GM12873 (cell line): ENCODE data around the gene POU2AF3.

Experiments
- TF ChIP-seq, protein P1 (sequence below): IDR thresholded peaks from 2 replicates; pipeline ENCODE4 v1.5.1; 2012; ENCODE audit warnings: low read depth, mild to moderate bottlenecking, moderate library complexity, low read length, control low read depth; ENCODE audit not compliant: insufficient read depth; ENCODE audit errors: missing control alignments

The POU2AF3 gene

DNA sequence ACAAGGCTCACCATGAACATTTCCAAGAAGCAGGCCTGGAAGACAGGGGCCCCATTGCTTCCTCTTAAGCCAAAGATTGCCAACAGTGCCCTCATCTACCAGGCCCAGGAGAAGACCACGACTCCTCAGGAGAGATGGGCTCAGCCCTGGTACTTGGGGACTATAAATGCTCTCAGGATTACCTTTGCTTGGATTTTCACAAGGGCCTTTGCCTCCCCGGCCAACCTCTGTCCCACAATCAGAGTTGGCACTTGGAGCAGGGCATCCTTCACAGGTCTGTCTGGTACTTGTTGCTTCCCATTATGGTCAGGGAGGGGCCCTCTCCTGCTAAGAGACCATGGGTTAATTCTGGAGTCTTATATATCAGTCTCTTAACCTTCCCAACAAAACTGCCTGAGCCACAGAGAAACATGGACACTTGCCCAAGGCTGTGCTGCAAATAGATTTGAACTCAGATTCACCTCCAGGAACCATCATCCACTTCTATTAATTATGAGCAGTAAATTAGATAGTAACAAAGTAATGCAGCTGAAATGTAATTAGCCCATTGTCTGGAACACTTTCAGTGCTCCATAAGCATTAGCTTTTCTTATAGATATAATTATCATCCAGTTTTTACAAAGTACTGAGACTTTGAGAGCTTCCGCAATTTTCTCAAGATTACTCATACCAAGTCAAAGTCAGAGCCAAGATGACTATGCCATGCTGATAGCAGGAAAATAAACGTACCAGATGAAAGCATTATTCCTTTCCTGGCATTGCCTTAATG is 33.5 kb downstream of the POU2AF3 start:
- TF ChIP-seq, protein P1, sequence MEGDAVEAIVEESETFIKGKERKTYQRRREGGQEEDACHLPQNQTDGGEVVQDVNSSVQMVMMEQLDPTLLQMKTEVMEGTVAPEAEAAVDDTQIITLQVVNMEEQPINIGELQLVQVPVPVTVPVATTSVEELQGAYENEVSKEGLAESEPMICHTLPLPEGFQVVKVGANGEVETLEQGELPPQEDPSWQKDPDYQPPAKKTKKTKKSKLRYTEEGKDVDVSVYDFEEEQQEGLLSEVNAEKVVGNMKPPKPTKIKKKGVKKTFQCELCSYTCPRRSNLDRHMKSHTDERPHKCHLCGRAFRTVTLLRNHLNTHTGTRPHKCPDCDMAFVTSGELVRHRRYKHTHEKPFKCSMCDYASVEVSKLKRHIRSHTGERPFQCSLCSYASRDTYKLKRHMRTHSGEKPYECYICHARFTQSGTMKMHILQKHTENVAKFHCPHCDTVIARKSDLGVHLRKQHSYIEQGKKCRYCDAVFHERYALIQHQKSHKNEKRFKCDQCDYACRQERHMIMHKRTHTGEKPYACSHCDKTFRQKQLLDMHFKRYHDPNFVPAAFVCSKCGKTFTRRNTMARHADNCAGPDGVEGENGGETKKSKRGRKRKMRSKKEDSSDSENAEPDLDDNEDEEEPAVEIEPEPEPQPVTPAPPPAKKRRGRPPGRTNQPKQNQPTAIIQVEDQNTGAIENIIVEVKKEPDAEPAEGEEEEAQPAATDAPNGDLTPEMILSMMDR: no peak

DNA sequence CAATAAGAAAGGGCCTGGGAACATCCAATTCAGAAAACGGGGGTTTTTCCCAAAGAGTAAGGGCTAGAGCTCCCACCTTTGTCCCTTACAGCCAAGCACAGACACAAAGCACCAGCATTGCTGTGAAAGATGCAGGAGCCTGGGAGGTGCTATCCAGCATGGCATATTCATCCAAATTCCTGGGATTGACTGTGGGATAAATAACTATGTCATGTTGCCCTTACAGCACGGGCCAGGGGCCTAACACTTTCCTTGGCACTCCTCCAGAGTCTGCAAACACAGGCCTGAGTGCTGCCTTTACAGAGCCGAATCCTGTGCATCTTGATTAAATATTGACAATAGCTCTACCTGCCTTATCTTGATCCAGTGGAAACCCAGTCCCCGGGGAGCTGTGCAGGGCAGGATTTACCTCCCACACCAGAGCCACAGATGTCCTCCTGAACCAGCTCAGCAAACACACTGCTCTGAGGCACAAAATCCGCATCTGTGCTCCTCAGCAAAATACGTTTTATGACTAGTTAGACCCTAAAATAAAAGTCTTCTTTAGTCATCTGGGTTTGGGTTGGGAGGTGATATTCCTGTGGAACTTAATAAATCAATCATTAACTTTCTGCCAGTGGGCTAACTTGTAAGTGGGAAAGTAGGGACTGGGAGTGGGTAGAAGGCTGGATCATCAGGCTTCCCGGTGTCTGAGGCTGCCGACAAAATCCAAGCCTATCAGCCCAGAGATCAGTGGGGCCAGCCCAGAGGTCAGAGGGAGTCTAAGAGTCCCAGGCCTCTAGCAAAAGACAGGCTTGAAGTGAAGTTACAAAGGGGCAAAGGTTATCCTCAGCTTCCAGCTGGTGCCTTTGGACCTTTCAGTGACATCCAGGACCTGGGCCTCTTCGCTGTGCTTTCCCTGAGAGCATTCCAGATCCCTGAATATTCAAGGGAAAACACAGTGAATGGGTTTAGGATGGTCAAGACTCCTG is 36.5 kb downstream of the POU2AF3 start:
- TF ChIP-seq, protein P1: no peak

DNA sequence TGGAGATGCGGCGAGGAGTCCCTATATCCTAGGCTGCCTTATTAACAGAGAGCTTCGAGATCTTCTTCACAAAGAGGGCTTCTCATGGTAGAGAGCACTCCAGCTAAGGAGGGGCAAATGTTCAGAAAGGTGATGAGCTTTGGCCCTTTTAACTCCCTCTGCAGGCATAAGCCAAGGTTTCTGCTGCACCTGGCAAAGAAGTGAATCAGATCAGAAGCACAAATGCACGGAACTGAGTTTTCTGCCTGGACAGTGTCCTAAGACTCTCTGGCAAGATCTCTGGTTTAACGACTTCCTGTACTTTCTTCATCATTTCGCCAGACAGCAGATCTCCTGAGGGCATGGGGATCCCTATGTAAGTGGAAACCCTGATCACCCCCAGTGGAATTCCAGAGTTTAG is 37.2 kb downstream of the POU2AF3 start:
- TF ChIP-seq, protein P1: no peak

GRCh38 chr11:111336062-111336461 is 37.7 kb downstream of the POU2AF3 start:
- TF ChIP-seq, protein P1: no peak

DNA sequence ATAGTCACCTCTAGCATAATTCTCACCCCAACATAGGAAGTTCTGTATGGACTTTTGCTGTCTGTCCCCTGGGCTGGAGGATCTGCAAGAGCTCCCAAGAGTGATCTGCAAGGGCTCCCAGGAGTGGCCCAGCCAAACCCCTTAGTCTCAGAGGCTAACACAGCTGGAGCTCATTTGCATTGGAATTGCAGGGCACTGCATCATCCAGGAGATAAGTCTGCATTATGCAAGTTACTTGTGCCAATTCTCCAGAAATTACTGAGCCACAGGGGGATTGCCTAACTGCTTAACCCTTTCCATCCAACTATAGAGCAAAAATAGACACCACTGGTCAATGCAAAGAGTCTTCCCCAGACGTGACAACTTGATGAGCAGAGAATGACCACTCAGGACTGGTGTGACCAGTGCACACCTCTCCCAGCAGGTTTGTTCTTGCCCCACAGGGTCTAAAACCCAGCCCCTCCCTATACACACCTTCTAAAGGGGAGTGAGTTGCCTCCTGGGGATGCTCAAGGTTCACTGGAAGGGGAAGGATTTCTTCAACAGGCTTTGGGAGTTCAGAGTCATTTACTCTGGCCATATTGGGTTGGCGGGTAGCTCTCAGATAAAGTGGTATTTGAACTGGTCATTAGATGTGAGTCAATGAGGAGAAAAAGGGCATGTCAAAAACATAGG is 38.4 kb downstream of the POU2AF3 start:
- TF ChIP-seq, protein P1: no peak

- TF ChIP-seq, protein P1: no peak
These were observed 41.5 kb downstream of the POU2AF3 start for GRCh38 chr11:111339758-111340388.
